Heart left ventricle (tissue), 16 donors: Measurements from ENCODE around the gene AP1M2. TPM values are rescaled to one million over a fixed set of nuclear protein-coding genes. Genes with fewer than 3 reads are reported as not detected.

Experiments
- ATAC-seq, 4 donors: fragments of 200-7000 bp; cut with Tn5 transposase; one replicate each; pipeline ENCODE4 v1.9.1; 2020 to 2022; ENCODE audit warnings: moderate library complexity in 4 of 4, mild to moderate bottlenecking in 3 of 4, moderate number of reproducible peaks in 1 of 4
- DNase-seq, 5 donors: peaks; one replicate each; pipeline ENCODE4 v3.0.0-alpha.2; 2020
- H3K27ac ChIP-seq, 12 donors: fragments of 200-600 bp; sonication (generic) in 4 of 12; one replicate each; pipeline versions ENCODE4 v1.5.0 to v1.8.0; 2016 to 2022; ENCODE audit warnings: mild to moderate bottlenecking in 2 of 12
- H3K27me3 ChIP-seq, 9 donors: fragments of 200-600 bp; sonication (generic) in 2 of 9; one replicate each; pipeline versions ENCODE4 v1.5.1 to v1.8.0; 2016 to 2022; ENCODE audit warnings: mild to moderate bottlenecking in 3 of 9
- H3K36me3 ChIP-seq, 9 donors: fragments of 200-600 bp; sonication (generic) in 2 of 9; one replicate each; pipeline versions ENCODE4 v1.5.0 to v1.8.0; 2018 to 2022; ENCODE audit warnings: mild to moderate bottlenecking in 2 of 9
- H3K4me1 ChIP-seq, 12 donors: fragments of 200-600 bp; sonication (generic) in 4 of 12; one replicate each; pipeline versions ENCODE4 v1.5.0 to v1.8.0; 2016 to 2022; ENCODE audit warnings: mild to moderate bottlenecking in 3 of 12
- H3K4me3 ChIP-seq, 12 donors: fragments of 200-600 bp; sonication (generic) in 4 of 12; one replicate each; pipeline versions ENCODE4 v1.5.0 to v1.8.0; 2017 to 2022; ENCODE audit warnings: mild to moderate bottlenecking in 9 of 12, moderate library complexity in 4 of 12
- H3K9me3 ChIP-seq, 12 donors: fragments of 200-600 bp; sonication (generic) in 4 of 12; one replicate each; pipeline versions ENCODE4 v1.5.0 to v1.8.0; 2016 to 2022; ENCODE audit warnings: mild to moderate bottlenecking in 1 of 12
- POLR2A ChIP-seq, 2 donors: fragments of 450-650 bp; IDR thresholded peaks; one replicate each; pipeline ENCODE4 v1.6.1; 2017; ENCODE audit warnings: antibody characterized with exemption in 2 of 2, mild to moderate bottlenecking in 2 of 2, moderate library complexity in 2 of 2
- WGBS, 4 donors: extraction: QIAGEN DNeasy Blood & Tissue Kit in 2 of 4; methylation state at CpG; one replicate each; pipeline versions ENCODE4 v1.1.5 to v1.1.7; 2013 to 2018; 5-methylcytosine and 5-hydroxymethylcytosine counted together
- intact Hi-C, 10 donors: fragments of 100-400 bp; cut with DNase I; formaldehyde crosslinking; loops; one replicate each; pipeline versions ENCODE4 v1.11.1 to v1.14.2; 2022
- microRNA counts, 2 donors: library from miRNA; unstranded; fragments of <30 nt; microRNA quantifications; one replicate each; lab custom pipeline; 2016
- microRNA-seq, 4 donors: library from miRNA; unstranded; fragments of <30 nt; microRNA quantifications; one replicate each; pipeline versions ENCODE4 to v1.2.0, GENCODE V29; 2017 to 2020
- polyA plus RNA-seq, 2 donors: library from polyadenylated mRNA; stranded (reverse); fragments of 200-250 nt; gene quantifications; one replicate each; pipeline ENCODE4 v1.2.3, GENCODE V29; 2013
- total RNA-seq, 9 donors: library from RNA; depleted of rRNA in 2 of 9; stranded (reverse); fragments of >200 nt in 2 of 9; fragmentation: NEBNext Ultra II Directional in 3 of 9; extraction: Animal tissue kit (Norgen Biotek cat#: 25700) in 3 of 9; gene quantifications; one replicate each; pipeline versions ENCODE4 v1.1.0 to v1.2.4, GENCODE V29; 2016 to 2023
- TF ChIP-seq, protein P1 (sequence below), 12 donors: fragments of 200-600 bp; sonication (generic) in 4 of 12; IDR thresholded peaks; one replicate each; pipeline versions ENCODE4 v1.5.0 to v1.8.0; 2018 to 2022; ENCODE audit warnings: antibody characterized with exemption in 12 of 12, mild to moderate bottlenecking in 5 of 12
- donor health status: ischemic (EF 13 %, LVEDD 7.1; RV severe dilation, severe dysfunction).
- donor health status: healthy with polysubstance abuse.
- donor health status: DM: no; HTN: yes; CAD: no.
- donor health status: DM: no; HTN: no; CAD: no.
- donor health status: ischemic (EF 25% LVEDD 6.9; RV normal size, moderate dysfunction).
- donor health status: ischemic (EF 25% LVEDD 5.7; RV mildly dilated, moderate dysfunction).
- donor health status: healthy.
- donor health status: DM: yes; HTN: yes; CAD: no.
- donor health status: ischemic (EF 35%, LVEDD 5.7; RV mildly dilated, moderate dysfunction).
- donor health status: nonischemic (EF 11% LVEDD 7.7; RV severe dilation, severe dysfunction).
- donor health status: DM: yes; HTN: yes; CAD: no.
- donor health status: PGD.
- donor health status: ischemic (EF 29% LVEDD 5.4; RV normal size, mild dysfunction).
- donor health status: nonischemic (EF 23%, LVEDD 6.1; RV moderate dilation, normal function).

AP1M2 gene
- total and polyA plus RNA-seq, 11 donors = 3.6 TPM; not detected in 10

DNA sequence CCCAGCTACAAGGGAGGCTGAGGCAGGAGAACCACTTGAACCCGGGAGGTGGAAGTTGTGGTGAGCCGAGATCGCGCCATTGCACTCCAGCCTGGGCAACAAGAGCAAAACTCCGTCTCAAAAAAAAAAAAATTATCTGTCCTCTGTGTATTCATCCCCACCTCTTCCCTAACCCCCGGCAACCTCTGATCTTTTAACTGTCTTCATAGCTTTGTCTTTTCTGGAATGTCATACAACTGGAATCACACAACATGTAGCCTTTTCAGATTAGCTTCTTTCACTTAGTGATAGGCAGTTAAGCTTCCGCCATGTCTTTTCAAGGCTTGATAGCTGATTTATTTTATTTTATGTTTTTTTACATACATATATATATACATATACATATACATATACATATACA is 61.5 kb downstream of the AP1M2 start:
- 87 to 93% (median 91%) methylated on average over 7 of the region's 7 CpGs for WGBS, 4 donors
- Histone ChIP-seq H3K36me3 (no peaks in the 10 kb centered on the region), H3K9me3 (no peaks in the 10 kb centered on the region), H3K27me3 (no peaks in the 10 kb centered on the region), H3K27ac (no peak overlapping the region), H3K4me1 (no peaks in the 10 kb centered on the region), H3K4me3 (no peak overlapping the region)
- intact Hi-C loops = no loop called here
- TF ChIP-seq, protein P1, sequence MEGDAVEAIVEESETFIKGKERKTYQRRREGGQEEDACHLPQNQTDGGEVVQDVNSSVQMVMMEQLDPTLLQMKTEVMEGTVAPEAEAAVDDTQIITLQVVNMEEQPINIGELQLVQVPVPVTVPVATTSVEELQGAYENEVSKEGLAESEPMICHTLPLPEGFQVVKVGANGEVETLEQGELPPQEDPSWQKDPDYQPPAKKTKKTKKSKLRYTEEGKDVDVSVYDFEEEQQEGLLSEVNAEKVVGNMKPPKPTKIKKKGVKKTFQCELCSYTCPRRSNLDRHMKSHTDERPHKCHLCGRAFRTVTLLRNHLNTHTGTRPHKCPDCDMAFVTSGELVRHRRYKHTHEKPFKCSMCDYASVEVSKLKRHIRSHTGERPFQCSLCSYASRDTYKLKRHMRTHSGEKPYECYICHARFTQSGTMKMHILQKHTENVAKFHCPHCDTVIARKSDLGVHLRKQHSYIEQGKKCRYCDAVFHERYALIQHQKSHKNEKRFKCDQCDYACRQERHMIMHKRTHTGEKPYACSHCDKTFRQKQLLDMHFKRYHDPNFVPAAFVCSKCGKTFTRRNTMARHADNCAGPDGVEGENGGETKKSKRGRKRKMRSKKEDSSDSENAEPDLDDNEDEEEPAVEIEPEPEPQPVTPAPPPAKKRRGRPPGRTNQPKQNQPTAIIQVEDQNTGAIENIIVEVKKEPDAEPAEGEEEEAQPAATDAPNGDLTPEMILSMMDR (IDR thresholded peaks at IDR 0.05) = no peak
- TF ChIP-seq POLR2A (IDR thresholded peaks at IDR 0.05) = no peak
- no peak for DNase-seq
- no peak for ATAC-seq

DNA sequence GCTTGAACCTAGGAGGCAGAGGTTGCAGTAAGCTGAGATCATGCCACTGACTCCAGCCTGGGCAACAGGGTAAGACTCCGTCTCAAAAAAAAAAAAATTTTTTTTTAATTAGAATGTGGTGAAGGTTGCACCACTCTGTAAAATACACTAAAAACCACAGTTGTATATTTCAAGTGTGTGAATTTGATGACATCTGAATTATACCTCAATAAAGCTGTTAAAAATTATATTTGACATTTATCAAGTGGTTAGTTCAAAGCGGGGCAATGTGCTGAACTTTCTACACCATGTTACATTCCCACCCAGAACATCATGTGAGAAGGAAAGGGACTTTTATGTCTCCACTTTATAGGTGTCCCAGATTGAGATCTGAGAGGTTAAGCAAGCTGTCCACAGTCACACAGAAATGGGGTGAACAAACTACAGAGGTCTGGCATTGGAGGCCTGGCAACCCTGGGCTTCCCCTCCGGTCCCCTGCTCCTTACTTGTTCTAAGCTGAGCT is 63.9 kb downstream of the AP1M2 start:
- ATAC-seq (no peak), DNase-seq (no peak)
- intact Hi-C loops = no loop called here
- peaks cover 0 to 11% (median 3%) of the 10 kb centered on the region in 12 donors for H3K4me1 ChIP-seq
- H3K36me3 ChIP-seq = no peaks in the 10 kb centered on the region
- no peak overlapping the region for H3K27ac ChIP-seq
- H3K27me3 ChIP-seq = peaks cover 3 to 22% (median 17%) of the 10 kb centered on the region in 9 donors
- no peak overlapping the region for H3K4me3 ChIP-seq
- no peak for TF ChIP-seq POLR2A (IDR thresholded peaks at IDR 0.05)
- TF ChIP-seq, protein P1 (IDR thresholded peaks at IDR 0.05) = no peak
- no peaks in the 10 kb centered on the region for H3K9me3 ChIP-seq
- WGBS, 4 donors = 77 to 90% (median 82%) methylated on average over 3 of the region's 3 CpGs

MicroRNAs encoded within 50 kb of the gene (microRNA counts, 767-probe panel; counts per million panel counts)
- 1,120 to 1,798 counts per million in 2 donors for microRNA hsa-miR-1238 (lab: Ali Mortazavi, UCI)

Small RNA genes lying within 50 kb of the gene (microRNA-seq; reads per million reads assigned to microRNA genes)
- gene MIR1238 = 0 to 0.62 (median 0.13) reads per million in 4 donors

Other genes with a start within 250 kb of the AP1M2 start
- 10 to 100 TPM in 8 of 9 donors, 1 to 10 TPM in 1; 5.6 to 24.9 (median 18.3) TPM for gene ICAM3, start 247.7 kb downstream of the AP1M2 start, total RNA-seq
- 10 to 100 TPM in 1 of 2 donors, 1 to 10 TPM in 1; 8.6 to 15.5 TPM for gene ICAM3, start 247.7 kb downstream of the AP1M2 start, polyA plus RNA-seq
- 10 to 100 TPM; 37.7 to 86.3 (median 55.3) TPM for gene TYK2, start 206.7 kb downstream of the AP1M2 start, total RNA-seq
- 100 to 1,000 TPM in 1 of 2 donors, 10 to 100 TPM in 1; 71.7 to 100 TPM for gene TYK2, start 206.7 kb downstream of the AP1M2 start, polyA plus RNA-seq
- 100 to 1,000 TPM; 108 to 189 (median 138) TPM for gene CDC37, start 183.8 kb downstream of the AP1M2 start, total RNA-seq
- 100 to 1,000 TPM; 199 to 282 TPM for gene CDC37, start 183.8 kb downstream of the AP1M2 start, polyA plus RNA-seq
- 10 to 100 TPM in 8 of 9 donors, 1 to 10 TPM in 1; 9.3 to 33.3 (median 17.3) TPM for gene PDE4A, start 166.8 kb downstream of the AP1M2 start, total RNA-seq
- 10 to 100 TPM in 1 of 2 donors, 1 to 10 TPM in 1; 5.2 to 11.2 TPM for gene PDE4A, start 166.8 kb downstream of the AP1M2 start, polyA plus RNA-seq
- gene KEAP1, start 84.0 kb downstream of the AP1M2 start, total RNA-seq = 10 to 100 TPM; 52.8 to 94.2 (median 65.4) TPM
- 10 to 100 TPM; 68.3 to 71.3 TPM for gene KEAP1, start 84.0 kb downstream of the AP1M2 start, polyA plus RNA-seq
- 1 to 10 TPM in 1 of 9 donors, under 1 TPM in 5, not detected in 3; 0.23 to 1.7 (median 0.32) TPM for gene S1PR5, start 69.9 kb downstream of the AP1M2 start, total RNA-seq
- gene S1PR5, start 69.9 kb downstream of the AP1M2 start, polyA plus RNA-seq = under 1 TPM in 1 of 2 donors, not detected in 1; 0.10 TPM
- gene ATG4D, start 43.4 kb downstream of the AP1M2 start, total RNA-seq = 10 to 100 TPM; 47.3 to 76.1 (median 55.3) TPM
- 10 to 100 TPM; 55.9 to 83.5 TPM for gene ATG4D, start 43.4 kb downstream of the AP1M2 start, polyA plus RNA-seq
- 10 to 100 TPM in 6 of 9 donors, 1 to 10 TPM in 3; 6.7 to 13.0 (median 10.4) TPM for gene KRI1, start 21.3 kb downstream of the AP1M2 start, total RNA-seq
- 10 to 100 TPM in 1 of 2 donors, 1 to 10 TPM in 1; 9.8 to 15.0 TPM for gene KRI1, start 21.3 kb downstream of the AP1M2 start, polyA plus RNA-seq
- 10 to 100 TPM in 6 of 9 donors, 1 to 10 TPM in 3; 6.8 to 19.9 (median 11.8) TPM for gene CDKN2D, start 18.3 kb downstream of the AP1M2 start, total RNA-seq
- 10 to 100 TPM; 11.1 to 28.0 TPM for gene CDKN2D, start 18.3 kb downstream of the AP1M2 start, polyA plus RNA-seq
- 100 to 1,000 TPM in 2 of 9 donors, 10 to 100 TPM in 7; 63.8 to 130 (median 91.9) TPM for gene SLC44A2, start 38.2 kb upstream of the AP1M2 start, total RNA-seq
- gene SLC44A2, start 38.2 kb upstream of the AP1M2 start, polyA plus RNA-seq = 10 to 100 TPM; 43.1 to 66.3 TPM
- gene ILF3, start 67.0 kb upstream of the AP1M2 start, total RNA-seq = 100 to 1,000 TPM in 7 of 9 donors, 10 to 100 TPM in 2; 45.7 to 140 (median 118) TPM
- 10 to 100 TPM; 62.1 to 94.4 TPM for gene ILF3, start 67.0 kb upstream of the AP1M2 start, polyA plus RNA-seq
- 10 to 100 TPM; 16.6 to 31.8 (median 25.7) TPM for gene QTRT1, start 114.1 kb upstream of the AP1M2 start, total RNA-seq
- gene QTRT1, start 114.1 kb upstream of the AP1M2 start, polyA plus RNA-seq = 10 to 100 TPM; 32.1 to 46.6 TPM
- gene DNM2, start 130.8 kb upstream of the AP1M2 start, total RNA-seq = 100 to 1,000 TPM in 8 of 9 donors, 10 to 100 TPM in 1; 98.9 to 204 (median 137) TPM
- gene DNM2, start 130.8 kb upstream of the AP1M2 start, polyA plus RNA-seq = 100 to 1,000 TPM in 1 of 2 donors, 10 to 100 TPM in 1; 98.9 to 118 TPM
- 10 to 100 TPM; 27.0 to 56.5 (median 35.0) TPM for gene TMED1, start 248.9 kb upstream of the AP1M2 start, total RNA-seq
- gene TMED1, start 248.9 kb upstream of the AP1M2 start, polyA plus RNA-seq = 10 to 100 TPM; 44.6 to 76.5 TPM